ENCODE data around the gene SLC1A5. TPM values are rescaled to one million over a fixed set of nuclear protein-coding genes. Genes with fewer than 3 reads are reported as not detected.

SLC1A5 gene
- total and polyA plus RNA-seq, 8 donors, result 67.2 to 172 (median 83.8) TPM

DNA sequence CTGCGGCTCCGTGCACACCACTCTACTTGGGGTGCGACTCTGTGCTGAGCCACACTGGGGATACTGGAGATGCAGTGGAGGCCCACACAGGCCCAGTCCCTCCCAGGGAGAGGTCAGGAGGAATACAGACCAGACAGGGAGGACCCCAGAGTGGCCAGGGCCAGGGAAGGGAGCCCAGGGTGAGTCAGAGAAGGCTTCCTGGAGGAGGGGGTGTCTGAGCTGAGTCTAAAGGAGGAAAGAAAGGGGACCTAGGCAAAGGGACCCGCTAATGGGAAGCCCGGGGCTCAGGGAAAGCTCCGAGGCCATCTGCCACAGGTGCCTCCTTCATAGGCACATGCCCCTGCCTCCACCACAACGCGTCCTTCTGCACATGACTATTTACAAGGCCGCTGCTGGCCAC lies 58.2 kb downstream of the SLC1A5 start:
- DNase-seq (peak in 1 of 4 donors; percentile 40), ATAC-seq (no peak)
- Histone ChIP-seq H3K27me3 (no peaks in the 10 kb centered on the region), H3K4me1 (peaks cover 6 to 84% of the 10 kb centered on the region in 2 donors), H3K9me3 (no peaks in the 10 kb centered on the region), H3K4me3 (no peak overlapping the region), H3K27ac (peak overlapping the region in 1 of 2 donors; percentile 94), H3K36me3 (peaks cover 0 to 84% of the 10 kb centered on the region in 2 donors)
- intact Hi-C loops (cut with DNase I), result no loop called here
- TF ChIP-seq, protein P1, sequence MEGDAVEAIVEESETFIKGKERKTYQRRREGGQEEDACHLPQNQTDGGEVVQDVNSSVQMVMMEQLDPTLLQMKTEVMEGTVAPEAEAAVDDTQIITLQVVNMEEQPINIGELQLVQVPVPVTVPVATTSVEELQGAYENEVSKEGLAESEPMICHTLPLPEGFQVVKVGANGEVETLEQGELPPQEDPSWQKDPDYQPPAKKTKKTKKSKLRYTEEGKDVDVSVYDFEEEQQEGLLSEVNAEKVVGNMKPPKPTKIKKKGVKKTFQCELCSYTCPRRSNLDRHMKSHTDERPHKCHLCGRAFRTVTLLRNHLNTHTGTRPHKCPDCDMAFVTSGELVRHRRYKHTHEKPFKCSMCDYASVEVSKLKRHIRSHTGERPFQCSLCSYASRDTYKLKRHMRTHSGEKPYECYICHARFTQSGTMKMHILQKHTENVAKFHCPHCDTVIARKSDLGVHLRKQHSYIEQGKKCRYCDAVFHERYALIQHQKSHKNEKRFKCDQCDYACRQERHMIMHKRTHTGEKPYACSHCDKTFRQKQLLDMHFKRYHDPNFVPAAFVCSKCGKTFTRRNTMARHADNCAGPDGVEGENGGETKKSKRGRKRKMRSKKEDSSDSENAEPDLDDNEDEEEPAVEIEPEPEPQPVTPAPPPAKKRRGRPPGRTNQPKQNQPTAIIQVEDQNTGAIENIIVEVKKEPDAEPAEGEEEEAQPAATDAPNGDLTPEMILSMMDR (IDR thresholded peaks at IDR 0.05), result no peak

DNA sequence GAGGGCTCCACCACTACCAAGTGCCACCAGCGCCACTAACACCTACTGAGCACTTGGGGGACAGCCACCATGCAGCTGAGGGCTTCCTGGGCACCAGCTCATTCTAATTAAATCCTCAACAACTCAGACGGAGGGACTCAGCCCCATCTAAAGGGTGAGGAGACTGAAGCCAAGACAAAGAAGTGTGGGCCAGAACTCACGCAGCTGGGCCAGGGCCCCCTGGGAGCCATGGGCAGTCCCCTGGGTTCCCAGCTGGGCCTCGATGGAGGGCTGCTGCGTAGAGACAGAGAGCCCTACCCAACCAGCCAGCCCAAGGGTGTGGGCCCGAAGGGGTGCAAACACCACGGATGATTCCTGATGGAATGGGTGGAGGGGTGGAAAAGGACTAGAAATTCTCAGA lies 58.7 kb downstream of the SLC1A5 start:
- Histone ChIP-seq H3K27me3 (no peaks in the 10 kb centered on the region), H3K4me1 (peaks cover 6 to 80% of the 10 kb centered on the region in 2 donors), H3K27ac (no peak overlapping the region), H3K9me3 (no peaks in the 10 kb centered on the region), H3K36me3 (peaks cover 0 to 84% of the 10 kb centered on the region in 2 donors), H3K4me3 (no peak overlapping the region)
- ATAC-seq, result no peak
- DNase-seq, result peak in 1 of 4 donors; percentile 62
- TF ChIP-seq, protein P1 (IDR thresholded peaks at IDR 0.05), result no peak
- intact Hi-C loops (cut with DNase I), result no loop called here

DNA sequence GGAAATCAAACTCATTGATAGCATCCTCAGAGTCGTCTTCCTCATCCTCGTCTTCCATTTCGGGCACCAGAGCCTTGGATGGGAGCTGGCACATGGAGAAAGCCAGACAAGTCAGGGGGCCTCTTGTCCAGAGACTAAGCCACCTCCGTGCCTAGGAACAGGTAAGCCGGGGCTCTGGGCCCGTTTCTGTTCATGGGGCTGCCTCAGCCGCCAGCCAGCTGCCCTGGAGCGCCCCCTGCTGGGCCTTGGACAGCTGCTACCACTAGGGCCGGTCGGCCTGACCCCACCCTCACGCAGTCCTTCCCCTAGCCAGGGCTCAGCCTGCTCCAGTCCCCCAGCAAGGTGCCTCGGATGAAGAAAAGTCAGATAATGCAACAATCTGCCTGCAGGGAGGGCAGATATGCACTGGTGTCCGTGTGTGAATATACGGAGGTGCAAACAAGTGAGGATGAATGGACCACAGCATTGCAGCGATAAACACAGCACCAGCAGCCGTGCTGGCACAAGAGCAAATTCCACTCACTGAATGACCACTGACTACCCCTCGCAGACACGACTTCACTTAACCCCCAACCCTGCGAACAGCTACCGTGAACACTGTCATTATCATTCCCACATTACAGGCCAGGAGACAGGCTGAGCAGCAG lies 59.6 kb downstream of the SLC1A5 start:
- intact Hi-C loops (cut with DNase I), result no loop called here
- Histone ChIP-seq H3K27me3 (no peaks in the 10 kb centered on the region), H3K36me3 (peaks cover 0 to 84% of the 10 kb centered on the region in 2 donors), H3K9me3 (no peaks in the 10 kb centered on the region), H3K27ac (peak overlapping the region in 1 of 2 donors; percentile 58), H3K4me1 (peaks cover 6 to 71% of the 10 kb centered on the region in 2 donors), H3K4me3 (no peak overlapping the region)
- TF ChIP-seq, protein P1 (IDR thresholded peaks at IDR 0.05), result peak; percentile 96
- DNase-seq (peak; percentile 30 to 96 (median 73)), ATAC-seq (peak; percentile 74)

DNA sequence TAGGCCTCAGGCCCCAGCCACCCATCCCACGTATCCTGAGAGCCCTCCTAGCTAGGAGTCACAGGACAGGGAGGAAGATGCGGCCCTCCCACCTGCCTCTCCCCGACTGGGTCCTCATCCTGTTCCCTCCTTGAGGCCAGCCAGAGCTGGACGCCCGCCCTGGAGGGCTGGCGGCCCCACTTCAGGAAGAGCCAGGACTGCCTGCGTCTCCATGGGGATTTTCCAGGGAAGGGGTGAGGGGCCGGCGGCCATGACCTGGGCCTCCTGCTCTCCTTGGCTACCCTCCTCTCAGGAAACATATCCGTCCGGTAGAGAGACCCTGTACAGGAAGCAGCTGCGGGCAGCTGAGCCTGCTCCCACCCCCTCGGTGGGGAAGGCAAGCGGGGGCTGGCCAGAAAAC lies 60.2 kb downstream of the SLC1A5 start:
- peak; percentile 1 for ATAC-seq
- TF ChIP-seq, protein P1 (IDR thresholded peaks at IDR 0.05), result no peak
- H3K27ac ChIP-seq, result peak overlapping the region in 1 of 2 donors; percentile 58
- intact Hi-C loops (cut with DNase I), result no loop called here
- H3K4me3 ChIP-seq, result no peak overlapping the region
- H3K36me3 ChIP-seq, result peaks cover 0 to 87% of the 10 kb centered on the region in 2 donors
- H3K9me3 ChIP-seq, result no peaks in the 10 kb centered on the region
- peaks cover 6 to 71% of the 10 kb centered on the region in 2 donors for H3K4me1 ChIP-seq
- H3K27me3 ChIP-seq, result no peaks in the 10 kb centered on the region
- peak in 2 of 4 donors; percentile 43 to 61 for DNase-seq

DNA sequence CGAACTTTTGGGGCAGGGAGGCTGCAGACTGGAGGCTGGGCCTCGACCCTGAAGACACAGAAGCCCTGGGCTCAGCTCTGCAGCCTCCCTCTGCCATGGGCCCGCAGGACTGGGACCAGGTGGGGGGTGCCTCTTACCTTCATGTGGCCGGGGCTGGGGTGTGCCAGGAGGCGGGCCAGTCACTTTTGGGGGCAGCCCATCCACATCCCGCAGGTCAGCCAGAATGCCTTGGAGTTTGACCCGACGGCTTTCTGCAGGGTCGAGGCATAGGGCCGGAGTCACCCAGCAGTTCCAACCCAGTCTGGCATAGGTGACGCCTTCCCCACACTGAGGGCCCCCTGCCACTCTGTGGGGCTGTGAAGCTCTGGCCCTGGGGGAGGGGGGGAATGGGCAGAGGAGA lies 60.6 kb downstream of the SLC1A5 start:
- H3K4me3 ChIP-seq, result no peak overlapping the region
- intact Hi-C loops (cut with DNase I), result no loop called here

More for the DNA sequence above, 60.6 kb downstream of the SLC1A5 start:
- Histone ChIP-seq H3K36me3 (peaks cover 0 to 87% of the 10 kb centered on the region in 2 donors), H3K9me3 (no peaks in the 10 kb centered on the region), H3K27ac (peak overlapping the region in 1 of 2 donors; percentile 58), H3K4me1 (peaks cover 3 to 71% of the 10 kb centered on the region in 2 donors), H3K27me3 (no peaks in the 10 kb centered on the region)
- ATAC-seq, result no peak
- TF ChIP-seq, protein P1 (IDR thresholded peaks at IDR 0.05), result no peak
- peak in 1 of 4 donors; percentile 53 for DNase-seq

Measured in left lung (tissue), 10 donors.